ENCODE results near the gene TSPAN9.

TSPAN9 gene

DNA sequence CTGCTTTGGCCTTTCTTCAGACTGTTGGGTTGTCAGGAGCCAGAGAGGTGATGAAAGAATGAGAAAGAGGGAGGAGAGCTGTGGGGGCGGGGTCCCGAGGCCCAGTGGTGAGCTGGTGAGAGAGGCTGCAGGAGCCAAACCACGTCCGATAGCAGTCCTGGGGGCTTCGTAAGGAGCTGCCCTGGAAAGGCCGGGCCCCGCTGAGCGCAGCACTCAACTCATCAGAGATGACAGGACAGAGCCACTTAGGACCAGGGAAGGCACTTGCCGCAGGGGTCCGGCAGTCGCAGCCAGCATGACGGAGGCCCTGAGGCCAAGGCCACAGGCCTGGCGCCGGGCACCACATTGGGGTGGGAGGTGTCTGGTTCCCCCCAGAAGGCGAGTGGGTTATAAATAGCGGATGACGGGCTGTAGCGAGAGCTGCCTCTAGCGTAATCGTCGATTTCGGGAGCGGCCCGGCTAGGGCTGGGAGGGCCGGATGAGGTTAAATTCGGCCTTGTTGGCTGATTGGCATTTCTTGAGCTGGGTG, 179.0 kb downstream of the TSPAN9 start:
- DNase-seq, result no peak

DNA sequence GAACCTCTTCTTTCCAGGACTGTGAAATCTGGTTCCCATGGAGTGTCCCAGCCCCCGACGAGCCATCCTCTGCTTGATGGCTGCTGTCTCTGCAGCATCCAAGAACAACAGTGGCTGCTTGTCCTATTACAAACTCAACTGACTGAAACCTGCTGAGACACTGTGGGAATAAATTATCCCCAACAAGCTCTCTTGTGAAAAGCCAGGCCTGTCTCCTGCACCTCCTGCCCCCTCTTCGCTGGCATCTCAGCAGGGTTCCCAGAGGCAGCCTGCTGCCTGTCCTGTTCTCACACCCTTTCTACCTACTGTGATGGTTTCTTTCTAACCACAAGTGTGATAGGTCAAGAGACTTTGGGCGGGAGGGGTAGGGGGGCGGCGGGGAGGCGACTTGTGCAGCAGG, 180.2 kb downstream of the TSPAN9 start:
- DNase-seq, result no peak

DNA sequence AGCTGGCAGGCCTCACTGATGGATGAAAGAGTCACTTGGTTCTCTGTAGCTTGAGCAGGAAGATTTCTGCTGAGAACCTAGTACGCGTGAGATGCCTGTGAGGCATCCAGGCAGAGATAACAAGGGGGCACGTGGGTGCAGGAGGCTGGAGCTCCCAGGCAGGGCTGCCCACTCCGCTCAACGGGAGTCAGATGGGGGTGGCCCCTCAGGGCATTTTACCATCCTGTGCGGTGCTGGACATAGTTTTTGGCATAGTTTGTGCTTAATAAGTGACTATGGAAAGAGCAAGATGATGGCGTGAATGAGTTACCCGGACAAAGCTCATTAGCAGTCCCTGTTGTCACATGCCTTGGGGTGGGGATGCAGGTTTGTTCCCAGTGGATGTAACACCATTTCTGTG, 182.8 kb downstream of the TSPAN9 start:
- no peak for DNase-seq

DNA sequence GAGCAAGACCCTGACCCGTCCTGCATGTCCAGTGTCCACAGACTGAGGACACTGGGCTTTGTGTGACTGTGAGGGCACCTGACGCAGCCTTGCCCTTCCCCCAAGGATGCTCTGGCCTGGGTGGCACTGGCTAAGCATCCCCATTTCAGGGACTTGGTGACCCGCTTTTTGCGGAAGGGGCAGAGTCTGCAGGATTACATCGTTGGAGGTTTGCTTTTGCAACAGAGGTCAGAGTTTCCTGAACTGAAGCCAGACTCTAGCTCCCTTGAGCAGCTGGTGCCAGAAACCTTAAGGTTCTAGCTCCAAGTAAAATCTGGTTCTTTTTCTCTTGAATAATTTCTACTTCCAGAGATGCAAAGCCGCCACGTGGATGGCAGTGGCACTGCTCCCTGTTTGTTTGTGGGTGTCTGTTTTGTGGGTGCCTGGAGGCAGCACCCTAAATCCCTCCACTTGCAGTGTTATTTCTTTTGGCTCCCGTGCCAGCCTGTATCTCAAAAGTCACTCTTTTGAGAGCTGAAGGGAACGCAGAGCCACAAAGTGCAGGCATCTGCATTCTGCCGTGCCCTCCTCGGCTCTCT, 184.7 kb downstream of the TSPAN9 start:
- DNase-seq, result no peak

DNA sequence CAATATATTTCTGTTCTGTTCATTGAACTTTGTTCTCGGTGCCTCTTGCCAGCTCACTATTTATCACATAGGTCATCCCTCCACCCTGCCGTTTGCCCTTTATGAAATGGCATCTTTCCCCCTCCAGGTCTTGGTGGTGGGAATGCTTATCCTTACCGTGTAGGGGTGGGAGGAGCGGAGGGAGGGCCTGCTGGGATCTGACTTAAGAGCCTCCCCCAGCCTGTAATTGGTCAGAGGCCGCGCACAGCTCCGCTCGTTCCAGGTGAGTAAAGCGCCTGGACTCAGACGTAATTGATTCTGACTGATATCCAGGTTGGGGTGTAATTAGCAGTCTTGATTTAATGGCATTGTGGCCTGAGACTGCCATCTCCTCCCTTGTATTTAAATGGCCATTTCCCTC, 185.3 kb downstream of the TSPAN9 start:
- no peak for DNase-seq

DNA sequence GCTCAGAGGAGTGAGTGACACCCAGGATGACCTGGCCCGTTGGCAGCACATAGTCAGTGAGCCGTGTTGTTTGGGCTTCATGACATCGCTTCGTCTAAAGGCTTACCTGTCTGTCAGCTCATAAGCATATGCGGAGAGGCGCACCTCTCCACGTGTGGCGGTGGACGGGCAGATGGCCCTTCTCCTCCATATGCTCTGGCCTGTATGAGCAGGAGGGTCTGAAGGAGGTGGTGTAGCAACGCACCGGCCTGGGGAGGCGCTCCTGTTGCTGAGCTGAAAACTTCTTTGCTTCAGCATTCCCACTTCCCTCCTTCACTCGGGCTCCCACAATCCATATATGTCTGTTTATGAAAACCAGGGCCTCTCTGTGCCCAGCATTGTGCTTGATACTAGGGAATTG, 186.1 kb downstream of the TSPAN9 start:
- DNase-seq, result no peak

DNA sequence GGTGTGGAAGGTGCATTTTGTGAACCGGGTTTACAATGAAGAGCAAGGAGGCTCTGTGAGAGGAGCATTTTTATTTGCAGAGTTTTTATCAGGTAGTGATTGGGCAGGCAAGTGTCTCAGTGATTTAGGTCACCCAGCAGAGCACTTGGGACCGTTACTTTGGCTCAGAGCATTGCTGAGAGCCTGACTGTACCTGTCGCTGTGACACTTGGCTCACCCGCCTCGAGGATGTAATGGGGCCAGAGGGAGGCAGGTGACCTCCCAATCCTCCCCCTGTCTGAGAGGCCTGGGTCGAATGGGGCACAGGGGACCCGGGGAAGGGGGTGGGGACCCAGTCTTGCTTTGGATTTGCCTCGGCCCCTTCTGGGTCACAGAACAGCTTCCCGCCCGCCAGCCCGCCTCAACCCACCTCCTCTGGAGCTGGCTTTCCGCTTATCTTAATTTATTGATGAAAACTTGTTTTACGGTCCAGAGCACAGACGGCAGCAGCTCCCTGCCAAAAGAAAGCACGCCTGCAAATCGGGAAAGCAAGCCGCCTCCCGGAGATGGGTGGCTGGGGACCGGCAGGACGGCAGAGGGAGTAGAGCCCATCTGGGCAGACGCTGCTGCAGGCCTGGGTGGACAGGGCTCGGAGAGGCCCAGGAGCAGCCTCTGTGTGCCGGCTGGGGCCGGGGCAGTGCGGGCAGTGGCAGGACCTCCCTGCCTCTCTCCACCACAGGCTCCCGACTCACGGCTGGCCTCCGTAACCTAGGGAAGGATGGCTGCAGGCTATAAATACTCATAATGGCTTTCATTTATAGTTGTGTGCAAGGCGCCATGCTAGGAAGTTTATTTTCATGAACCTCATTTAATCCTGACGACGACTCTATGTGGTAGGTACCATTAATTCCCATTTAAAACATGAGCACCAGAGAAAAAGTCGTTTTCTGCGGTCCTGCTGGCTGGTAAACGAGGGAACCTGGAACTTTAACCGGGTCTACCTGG, 187.1 kb downstream of the TSPAN9 start:
- DNase-seq, result no peak

DNA sequence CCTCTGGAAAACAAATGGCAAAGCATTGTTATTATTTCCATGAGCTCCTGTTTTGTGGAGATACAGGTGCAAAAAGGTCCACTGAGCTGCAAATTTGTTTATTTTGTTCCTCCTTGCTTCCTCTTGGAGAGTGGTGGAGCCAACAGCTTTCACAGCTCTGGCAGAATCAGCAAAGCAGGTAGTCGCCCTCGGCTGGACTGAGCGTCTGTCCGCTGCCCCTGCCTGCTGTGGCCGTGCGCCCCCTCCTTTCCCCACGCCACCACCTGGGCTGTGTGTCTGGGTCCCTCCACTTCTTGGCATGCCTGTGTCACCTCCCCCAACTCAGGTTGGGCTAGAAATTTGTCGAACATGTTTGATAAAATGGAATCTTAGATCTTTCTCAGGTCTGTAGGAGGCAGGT, 188.2 kb downstream of the TSPAN9 start:
- DNase-seq, result no peak

DNA sequence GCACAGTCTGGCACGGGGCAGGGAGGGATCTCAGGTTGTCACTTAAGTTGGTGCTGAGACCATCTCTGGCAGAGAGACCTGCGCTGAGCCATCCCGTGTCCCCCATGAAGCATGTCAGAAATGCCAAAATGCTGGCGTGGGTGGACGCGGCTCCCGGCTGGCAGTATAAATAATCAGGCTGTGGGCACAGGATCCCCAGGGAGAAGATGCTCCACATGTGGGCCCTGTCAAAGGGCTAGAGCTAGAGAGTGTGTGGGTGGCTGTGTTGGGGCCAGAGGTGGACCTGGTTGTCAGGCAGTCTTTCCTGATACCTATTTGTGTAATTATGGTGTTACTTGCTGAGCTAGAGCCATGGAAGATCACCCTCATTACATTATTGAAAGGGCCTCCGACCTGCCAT, 189.5 kb downstream of the TSPAN9 start:
- no peak for DNase-seq

DNA sequence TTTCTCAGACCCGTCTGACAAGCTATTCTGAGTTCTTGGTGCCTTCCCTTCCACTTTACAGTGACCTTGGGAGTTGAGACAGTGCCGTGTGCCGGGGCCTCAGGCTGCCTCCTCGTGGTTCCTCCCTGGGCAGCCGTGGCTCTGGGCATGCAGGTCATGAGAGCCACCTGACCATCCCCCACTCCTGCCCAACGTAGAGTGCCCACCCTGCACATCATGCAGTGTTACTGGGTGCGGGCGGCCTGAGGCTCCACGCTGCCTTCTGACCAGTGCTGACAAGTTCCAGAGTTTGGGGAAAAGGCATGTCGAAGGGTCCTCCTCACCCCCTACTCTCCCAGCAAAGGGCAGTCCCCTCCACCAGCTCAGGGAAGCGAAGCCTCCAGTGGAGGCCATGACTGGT, 190.5 kb downstream of the TSPAN9 start:
- DNase-seq, result no peak

DNA sequence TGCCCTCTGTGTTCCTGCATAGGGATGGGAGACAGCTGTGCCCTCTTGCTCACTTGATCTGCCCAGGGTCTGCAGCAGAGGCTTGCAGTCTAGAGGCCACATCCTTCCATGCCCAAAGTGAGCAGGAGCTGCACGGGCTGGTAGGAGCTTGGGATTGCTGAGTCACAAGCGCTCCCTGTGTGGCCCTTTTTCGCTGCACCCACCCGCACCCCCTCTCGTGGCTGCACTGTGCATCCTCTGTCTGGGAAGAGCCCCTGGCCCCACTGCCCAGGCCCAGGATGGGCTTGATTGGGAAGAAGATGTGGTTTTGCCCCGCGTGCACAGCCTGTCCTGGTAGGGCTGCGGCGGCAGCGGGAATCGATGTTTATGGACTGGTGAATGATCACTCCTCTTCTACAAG, 192.4 kb downstream of the TSPAN9 start:
- DNase-seq, result no peak

DNA sequence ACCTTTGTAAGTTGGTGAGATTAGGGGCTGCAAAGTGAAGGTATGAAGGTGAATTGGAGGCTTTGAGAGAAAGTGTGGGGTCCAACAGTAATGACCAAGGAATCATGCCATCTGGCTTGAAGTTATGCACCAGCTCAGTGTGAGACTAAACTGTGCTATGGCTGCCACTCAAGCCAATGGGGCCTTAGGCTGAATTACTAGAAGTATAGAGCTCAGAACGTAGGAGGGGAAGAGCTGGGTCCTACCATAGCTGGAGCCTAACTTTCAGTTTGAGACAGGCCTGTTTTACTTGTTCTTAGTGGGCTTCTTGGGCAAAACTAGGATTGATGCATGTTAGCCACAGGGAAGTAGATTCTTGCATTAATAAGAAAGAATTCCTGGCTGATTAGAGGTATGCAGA, 194.0 kb downstream of the TSPAN9 start:
- no peak for DNase-seq

DNA sequence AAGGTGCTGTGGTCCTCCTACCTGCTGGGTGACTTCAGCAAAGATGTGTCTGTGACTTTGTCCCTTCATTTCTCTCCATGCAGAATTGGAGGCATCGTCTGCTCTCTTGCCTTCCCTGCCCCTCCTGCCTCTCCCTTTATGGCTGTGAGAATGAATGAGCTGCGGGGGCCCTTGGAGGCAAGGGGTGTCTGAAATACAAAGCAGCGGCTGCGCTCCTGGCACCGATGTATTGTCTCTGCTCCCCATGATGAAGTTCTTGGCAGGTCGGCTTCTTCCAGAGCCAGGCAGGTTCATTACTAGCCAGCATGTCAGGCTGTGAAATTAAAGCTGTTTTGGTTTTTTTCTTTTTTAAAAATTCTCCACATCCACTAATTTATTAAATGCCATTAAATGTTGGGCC, 194.5 kb downstream of the TSPAN9 start:
- DNase-seq, result no peak

DNA sequence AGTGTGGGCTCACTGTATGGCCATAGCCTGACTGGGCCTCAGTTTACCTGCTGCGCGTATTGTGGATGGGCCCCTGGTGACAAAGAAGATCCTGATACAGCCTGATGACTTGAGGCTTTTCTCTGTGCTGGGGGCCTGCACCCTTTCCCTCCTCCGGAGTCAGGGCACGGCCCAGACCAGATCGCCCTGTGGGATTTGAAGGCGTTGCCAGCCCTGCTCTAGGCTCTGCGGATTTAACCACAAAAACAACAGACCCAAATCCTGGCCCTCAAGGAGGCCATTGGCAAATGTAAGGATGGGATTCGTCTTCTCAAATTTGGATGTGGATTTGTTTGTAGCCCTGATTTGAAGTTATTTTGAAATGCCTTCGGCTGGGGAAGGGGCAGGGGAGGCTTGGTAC, 195.8 kb downstream of the TSPAN9 start:
- DNase-seq, result no peak

DNA sequence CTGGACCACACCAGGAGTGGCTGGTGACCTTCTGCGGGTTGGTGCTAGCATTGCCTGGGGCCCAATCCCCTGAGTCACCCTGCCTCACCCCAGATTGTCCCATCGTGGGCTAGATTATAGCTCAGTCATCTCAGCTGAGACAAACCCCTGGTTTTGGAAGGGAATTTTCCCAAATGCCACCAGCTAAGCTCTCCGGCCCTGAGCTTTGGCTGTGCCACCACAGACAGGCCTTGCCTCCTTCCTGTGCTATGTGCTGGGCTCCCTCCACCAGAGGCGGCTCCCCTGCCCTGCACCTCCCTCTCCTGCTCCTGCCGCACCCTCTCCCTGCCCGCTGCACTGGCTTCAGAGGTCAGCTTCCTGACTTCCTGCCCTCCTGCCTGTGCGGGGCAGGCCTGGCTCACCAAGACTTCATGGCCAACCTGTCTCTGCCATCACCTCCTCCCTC, 196.3 kb downstream of the TSPAN9 start:
- DNase-seq, result no peak

DNA sequence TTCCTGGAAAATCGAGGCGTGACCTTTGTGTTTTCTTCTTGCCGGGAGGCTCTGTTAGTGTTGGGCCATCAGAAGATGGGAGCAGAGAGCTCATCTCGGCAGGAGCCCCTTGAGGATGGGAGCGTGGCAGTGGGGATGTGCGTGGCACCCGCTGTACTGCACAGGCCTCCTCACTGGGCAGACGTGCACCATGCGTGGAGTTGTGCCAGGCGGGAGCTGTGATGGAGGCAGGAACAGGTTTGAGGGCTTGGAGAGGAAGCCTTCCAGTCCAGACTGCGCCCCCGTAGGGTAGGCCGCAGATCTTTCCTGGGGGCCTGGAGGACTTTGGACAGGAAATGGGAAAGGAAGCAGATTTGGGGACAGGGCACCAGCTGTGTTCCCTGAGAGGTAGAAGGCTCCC, 197.5 kb downstream of the TSPAN9 start:
- no peak for DNase-seq

DNA sequence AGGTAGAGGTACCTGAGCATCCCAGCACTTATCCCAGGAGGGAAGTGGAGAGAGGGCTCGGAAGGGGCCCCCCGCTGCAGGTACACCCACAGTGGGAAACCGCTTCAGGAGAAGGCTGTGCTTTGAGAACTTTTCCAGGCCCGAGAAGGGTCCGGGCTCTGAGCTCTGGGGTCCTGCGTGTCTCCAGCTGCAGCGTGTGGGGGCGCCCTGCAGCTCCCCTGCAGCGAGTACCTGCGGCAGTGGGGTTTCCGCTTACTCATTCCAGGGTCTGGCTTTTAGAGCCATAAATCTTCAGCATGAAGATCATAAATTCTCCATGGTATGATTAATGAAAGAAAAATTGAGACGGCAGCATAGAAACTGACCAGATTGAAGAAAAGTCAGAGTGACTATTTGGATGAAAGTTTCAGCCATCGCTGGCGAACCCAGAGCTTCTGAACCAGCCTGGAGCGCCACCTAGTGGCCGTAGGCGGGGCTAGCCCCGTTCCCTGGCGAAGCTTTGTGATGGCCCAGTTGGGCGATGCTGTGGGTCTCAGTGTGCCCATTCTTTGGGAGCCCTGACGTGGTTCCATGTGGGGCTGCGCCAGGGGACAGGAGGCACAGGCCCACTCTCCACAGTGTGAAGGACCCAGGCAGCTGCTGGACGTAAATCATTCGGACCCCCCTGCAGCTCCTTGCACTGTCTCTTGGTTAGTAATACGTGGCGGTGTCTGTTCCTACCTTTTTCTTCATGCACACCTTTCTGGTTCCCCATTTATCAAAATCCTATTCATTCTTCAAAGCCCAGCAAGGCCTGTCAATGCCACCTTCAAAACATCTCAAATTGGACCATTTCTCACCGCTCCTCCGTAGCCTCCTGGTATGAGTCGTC, 198.2 kb downstream of the TSPAN9 start:
- DNase-seq, result no peak

DNA sequence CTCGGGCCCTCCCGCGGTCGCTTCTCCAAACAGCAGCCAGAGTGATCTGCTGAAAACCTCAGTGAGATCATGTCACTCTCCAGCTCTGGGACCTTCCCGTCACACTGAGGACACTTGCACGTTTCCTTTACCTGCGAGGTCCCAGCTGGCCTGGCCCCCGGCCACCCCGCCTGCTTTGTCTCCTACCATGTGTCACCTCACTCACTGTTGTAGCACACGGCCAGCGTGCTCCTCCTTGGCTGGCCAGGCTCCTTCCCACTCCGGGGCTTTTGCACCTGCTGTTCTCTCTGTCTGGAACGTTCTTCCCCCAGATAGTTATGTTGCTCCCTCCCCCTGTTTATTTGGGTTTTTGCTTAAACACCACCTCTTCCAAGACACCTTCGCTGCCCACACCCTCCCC, 199.0 kb downstream of the TSPAN9 start:
- DNase-seq, result no peak

DNA sequence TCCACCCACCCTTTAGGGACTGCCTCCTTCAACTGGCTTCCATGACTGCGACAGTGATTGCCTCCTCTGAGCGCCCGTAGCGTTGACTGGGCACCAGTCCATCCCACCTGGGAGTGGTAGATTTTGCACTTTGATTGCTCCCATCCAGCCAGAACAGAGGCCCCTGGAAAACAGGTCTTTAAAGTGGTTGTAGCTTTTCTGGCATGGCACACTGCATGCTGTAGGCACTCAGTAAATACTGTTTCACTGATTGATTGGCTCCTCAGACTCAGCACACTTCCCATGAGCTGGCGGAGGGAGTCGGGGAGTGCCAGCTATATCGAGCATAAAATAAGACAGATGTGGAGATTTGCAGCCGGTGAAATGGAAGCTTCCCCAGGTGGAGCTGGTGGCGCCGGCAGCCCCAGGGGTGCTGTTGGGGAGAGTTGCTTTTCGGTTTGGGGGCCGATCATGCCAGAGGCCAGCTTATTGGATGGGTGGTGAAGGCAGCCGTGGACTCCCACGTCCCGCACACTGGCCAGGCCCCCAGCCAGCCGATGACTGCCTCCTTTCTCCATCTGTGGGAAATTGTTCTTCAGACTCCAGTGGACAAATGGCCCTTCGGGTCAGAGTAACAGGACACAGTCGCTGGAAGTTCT, 200.2 kb downstream of the TSPAN9 start:
- DNase-seq, result no peak

DNA sequence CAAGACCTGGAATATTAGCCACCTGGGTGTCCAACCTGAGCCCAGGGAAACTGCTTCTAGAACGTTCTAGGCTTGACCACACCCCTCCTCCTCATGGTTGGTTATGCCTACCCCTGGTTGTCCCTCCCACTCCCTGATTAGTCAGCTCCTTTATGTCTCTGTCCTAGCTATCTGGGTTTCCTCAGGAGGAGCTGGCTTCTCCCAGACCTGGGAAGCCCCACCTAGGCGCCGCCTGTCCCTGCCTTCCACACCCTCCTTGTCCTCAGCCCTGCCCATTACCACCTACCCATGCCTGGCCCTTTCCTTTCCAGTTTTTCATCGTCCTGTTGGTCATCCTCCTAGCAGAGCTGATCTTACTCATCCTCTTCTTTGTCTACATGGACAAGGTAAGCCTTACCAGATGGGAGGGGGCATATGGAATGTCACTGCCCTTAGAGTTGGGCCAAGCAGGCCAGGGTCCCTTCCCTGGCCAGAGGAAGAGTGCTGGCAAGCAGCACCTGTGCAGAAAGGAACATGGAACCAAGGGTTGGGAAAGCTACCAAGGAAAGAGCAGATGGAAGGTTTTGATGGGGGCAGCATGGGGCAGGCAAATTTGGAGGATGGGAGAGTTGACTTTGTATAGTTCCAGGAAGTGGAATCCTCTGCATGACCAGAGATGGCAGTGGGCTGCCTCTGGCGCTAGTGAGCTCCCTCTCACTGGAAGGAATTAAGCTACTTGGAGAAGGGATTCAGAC, 201.7 kb downstream of the TSPAN9 start:
- DNase-seq, result no peak

DNA sequence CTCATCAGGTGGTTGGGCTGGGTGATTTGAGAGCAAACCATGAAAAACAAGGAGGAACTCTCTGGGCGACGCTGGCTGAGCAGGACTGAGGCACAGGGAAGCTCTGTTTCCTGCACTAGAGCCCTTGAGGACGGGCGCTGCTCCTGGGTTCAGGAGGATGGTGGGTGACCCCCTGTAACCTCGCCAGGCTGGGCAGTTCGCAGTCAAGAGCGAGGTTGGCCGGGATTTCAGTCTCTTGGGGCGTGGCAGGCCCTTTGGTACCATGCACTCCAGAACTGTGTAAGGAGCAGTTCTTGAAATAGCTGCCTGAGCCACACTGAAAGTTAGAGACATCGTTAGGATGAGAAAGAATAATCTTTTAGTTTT, 202.2 kb downstream of the TSPAN9 start:
- no peak for DNase-seq

DNA sequence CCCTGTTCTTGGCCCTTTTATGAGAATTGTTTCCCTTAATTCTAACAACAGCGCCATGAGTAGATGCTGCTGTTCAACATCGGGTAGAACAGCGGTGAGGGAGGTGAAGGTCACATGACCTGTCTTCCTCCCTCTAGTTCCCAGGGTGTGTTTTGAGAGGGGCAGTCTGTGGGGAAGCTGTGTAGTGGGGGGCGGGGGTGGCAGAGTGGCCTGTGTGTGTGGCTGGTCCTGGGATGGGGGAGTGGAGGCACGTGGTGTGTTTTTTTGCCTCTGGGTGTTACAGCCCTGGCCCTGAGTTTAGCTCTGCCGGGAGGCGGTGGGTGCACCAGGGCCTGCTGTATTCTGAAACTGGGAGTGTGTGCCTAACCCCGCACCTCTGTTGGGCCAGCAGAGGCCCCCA, 202.7 kb downstream of the TSPAN9 start:
- no peak for DNase-seq

Measured in SIG-M5 (cell line).